Fibroblast of mammary gland (primary cell): ENCODE results near the gene MUC6.

Experiments used
- DNase-seq: peaks from one replicate; pipeline ENCODE4 v3.0.0-alpha.2; 2010; ENCODE audit warnings: low read depth
- H3K4me3 ChIP-seq: 2 replicates; pipeline ENCODE4 v1.5.1; 2011; ENCODE audit warnings: low read depth, mild to moderate bottlenecking, low read length, moderate library complexity; ENCODE audit not compliant: control insufficient read depth
- TF ChIP-seq, protein P1 (sequence below): conservative IDR thresholded peaks from 2 replicates; pipeline ENCODE4 v1.5.1; 2011; ENCODE audit warnings: low read depth, low read length, inconsistent platforms; ENCODE audit not compliant: control insufficient read depth, insufficient read depth

MUC6 gene

DNA sequence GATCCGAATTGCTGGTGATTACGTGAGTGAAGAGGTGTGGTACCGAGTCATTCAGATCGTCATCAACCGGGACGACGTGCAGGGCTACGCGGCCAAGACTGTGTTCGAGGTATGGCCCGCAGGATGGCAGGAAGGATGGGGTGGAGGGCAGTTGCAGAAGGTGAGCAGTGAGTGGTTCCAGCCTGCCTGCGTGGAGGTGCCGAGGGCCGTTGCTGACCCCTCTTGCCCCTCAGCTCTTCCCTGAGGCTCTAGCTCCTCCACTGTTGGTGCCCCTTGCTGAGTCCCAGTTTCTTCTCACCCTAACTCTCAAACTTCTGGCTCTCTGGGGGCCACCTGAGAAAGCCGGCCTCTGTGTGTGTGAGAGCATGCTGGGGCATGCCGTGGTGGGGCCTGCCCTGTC, 43.9 kb downstream of the MUC6 start:
- no peak overlapping the region for H3K4me3 ChIP-seq
- DNase-seq = no peak
- TF ChIP-seq, protein P1, sequence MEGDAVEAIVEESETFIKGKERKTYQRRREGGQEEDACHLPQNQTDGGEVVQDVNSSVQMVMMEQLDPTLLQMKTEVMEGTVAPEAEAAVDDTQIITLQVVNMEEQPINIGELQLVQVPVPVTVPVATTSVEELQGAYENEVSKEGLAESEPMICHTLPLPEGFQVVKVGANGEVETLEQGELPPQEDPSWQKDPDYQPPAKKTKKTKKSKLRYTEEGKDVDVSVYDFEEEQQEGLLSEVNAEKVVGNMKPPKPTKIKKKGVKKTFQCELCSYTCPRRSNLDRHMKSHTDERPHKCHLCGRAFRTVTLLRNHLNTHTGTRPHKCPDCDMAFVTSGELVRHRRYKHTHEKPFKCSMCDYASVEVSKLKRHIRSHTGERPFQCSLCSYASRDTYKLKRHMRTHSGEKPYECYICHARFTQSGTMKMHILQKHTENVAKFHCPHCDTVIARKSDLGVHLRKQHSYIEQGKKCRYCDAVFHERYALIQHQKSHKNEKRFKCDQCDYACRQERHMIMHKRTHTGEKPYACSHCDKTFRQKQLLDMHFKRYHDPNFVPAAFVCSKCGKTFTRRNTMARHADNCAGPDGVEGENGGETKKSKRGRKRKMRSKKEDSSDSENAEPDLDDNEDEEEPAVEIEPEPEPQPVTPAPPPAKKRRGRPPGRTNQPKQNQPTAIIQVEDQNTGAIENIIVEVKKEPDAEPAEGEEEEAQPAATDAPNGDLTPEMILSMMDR = no peak

DNA sequence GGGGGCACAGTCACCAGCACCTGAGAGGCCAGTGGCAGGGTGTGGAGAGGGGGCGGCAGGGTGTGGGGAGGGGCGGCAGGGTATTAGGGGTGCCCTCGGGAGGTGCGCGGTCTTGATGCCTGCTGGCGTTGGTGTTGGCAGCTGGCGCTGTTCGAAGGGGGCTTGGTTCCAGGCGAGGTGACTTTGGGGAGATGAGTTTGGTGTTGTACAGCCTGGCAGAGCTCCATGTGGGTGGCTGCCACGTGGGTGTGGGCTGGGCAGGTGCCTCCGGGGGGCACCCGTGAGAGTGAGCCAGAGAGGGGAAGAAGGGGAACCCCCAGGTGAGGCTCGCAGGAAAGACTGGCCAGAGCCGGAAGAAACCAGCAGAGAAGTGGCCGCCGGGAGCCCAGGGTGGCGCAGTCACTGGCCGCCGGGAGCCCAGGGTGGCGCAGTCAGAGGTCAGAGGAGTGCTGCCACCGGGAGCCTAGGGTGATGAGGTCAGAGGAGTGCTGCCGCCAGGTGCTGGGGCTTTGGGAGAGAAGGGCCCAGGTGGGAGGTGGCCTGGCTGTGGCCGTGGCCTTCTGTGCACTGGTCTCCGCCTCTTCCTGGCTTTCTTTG, 44.7 kb downstream of the MUC6 start:
- TF ChIP-seq, protein P1 = no peak

DNA sequence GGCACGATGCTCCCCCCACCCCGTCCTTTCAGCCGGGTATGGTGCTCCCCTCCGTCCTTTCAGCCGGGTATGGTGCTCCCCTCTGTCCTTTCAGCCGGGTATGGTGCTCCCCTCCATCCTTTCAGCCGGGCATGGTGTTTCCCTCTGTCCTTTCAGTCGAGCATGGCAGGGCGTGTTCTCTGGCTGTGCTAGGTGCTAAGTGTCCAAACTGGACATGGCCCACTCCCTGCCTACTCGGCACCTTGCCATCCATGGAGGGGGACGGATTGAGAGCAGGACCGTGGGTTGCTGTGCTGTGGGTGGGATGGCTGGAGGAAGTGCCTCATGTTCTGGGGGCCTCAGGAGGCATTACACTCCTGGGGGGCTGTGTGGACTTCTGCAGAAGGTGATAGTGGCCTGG, 45.5 kb downstream of the MUC6 start:
- TF ChIP-seq, protein P1 = no peak
- H3K4me3 ChIP-seq = no peak overlapping the region
- no peak for DNase-seq

More for the DNA sequence above, 44.7 kb downstream of the MUC6 start:
- no peak overlapping the region for H3K4me3 ChIP-seq
- no peak for DNase-seq

DNA sequence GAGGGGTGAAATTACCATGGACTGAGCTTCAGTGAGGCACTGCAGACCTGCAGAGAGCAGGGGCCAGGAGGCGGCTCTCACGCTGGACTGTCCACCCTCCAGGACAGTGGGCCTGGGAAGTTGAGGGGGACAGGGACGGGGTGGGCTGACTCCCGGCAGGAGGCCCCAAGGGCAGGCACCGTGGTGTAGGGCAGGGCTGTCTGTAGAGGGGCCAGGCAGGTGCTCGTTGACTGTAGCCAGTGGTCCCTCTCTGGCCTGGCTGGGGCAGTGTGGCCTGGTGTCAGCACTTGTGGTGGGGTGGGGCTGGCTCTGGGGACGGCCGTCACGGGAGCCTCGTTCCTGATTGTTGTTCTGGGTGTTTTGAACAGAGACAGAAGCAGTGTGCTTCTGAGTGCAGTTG, 46.4 kb downstream of the MUC6 start:
- DNase-seq = no peak

DNA sequence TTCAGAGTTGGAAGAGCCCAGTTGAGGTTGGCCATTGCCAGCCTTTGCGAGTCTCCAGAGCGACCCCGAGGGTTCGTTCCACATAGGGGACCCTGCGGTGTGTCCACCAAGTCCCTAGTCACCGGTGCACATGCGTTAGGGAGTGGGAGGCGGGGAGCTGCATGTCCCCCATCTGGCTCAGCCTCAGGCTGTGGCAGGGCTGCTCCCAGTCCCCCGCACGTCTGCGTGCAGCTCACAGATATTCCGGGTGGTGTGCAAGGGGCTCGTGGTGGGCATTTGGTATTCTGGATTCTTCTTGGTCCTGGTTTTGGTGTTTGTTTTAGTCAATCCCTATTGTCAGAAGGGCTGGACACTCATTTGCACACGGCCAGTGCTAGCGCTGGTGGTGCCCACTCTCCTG, 48.8 kb downstream of the MUC6 start:
- no peak for DNase-seq

More for the DNA sequence above, 46.4 kb downstream of the MUC6 start:
- TF ChIP-seq, protein P1 = no peak
- H3K4me3 ChIP-seq = no peak overlapping the region

DNA sequence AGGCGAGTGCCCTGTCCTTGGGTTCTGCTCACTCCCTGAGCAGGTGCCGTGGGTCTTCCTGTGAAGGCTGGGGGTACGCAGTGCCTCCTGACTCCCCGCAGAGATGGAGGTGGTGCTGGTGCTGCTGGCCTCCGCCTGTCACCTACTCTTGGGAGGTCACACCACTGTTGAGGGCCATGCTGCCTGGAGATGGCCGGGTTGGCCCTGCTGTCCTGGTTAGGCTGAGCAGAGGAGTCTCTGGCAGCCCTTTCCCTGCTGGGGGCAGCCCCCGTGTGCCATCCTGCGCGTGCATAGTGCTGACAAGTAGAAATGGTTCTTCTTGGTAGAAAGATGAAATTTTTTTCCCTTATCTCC, 49.6 kb downstream of the MUC6 start:
- no peak for DNase-seq
- TF ChIP-seq, protein P1 = no peak
- H3K4me3 ChIP-seq = no peak overlapping the region

More for the DNA sequence above, 48.8 kb downstream of the MUC6 start:
- no peak overlapping the region for H3K4me3 ChIP-seq
- TF ChIP-seq, protein P1 = no peak
